GM19468 (cell line): ENCODE results near the gene ERBIN.
A peak's percentile ranks its signal among the peaks of the same experiment; 100 is the strongest.
"Not testable (repeated sequence)": the region's sequence is repeated elsewhere in the genome, so short reads cannot be mapped to it uniquely, and the experiment has no call there.

ENCODE experiments used
- ATAC-seq: cut with Tn5 transposase; IDR thresholded peaks from one replicate; pipeline ENCODE4 v1.9.1; 2021; ENCODE audit warnings: mild to moderate bottlenecking, moderate library complexity, moderate number of reproducible peaks; ENCODE audit not compliant: unreplicated experiment; ENCODE audit errors: extremely low read depth

ERBIN gene

DNA sequence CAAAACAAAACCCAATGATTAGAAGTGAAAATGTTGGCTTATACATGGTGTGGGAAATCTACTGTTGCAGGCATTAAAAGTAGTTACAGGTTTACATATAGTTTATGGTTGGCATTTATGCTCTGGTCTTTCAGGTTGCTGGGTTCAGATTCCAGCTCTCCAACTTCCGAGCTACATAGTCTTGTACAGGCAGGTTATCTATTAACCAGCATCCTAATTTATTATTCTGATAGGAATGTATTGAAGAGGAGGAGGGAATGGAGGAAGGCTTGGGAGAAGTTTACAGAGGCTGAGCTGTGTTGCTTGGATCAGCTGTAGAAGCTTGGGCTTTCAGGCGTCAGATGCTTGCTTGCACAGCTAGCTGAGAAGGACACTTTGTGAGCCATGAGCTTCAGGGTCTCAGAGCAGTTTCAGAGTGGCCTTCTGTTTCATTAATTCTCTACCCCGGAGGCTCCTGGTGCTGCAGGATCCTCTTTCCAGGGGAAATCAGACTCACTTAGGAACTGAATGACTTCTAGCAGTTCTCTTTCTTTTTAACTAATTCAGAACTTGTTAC, 11.7 kb upstream of the ERBIN start:
- no peak for ATAC-seq

DNA sequence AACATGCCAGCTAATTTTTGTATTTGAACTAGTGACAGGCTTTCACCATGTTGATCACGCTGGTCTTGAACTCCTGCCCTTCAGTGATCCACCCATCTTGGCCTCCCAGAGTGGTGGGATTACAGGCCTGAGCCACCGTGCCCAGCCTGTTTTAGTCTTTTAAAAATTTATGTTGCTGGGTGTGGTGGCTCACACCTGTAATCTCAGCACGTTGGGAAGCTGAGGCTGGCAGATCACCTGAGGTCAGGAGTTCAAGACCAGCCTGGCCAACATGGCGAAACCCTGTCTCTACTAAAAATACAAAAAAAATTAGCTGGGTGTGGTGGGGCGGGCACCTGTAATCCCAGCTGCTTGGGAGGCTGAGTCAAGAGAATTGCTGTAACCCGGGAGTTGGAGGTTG, 10.7 kb upstream of the ERBIN start:
- ATAC-seq: not testable (repeated sequence)

DNA sequence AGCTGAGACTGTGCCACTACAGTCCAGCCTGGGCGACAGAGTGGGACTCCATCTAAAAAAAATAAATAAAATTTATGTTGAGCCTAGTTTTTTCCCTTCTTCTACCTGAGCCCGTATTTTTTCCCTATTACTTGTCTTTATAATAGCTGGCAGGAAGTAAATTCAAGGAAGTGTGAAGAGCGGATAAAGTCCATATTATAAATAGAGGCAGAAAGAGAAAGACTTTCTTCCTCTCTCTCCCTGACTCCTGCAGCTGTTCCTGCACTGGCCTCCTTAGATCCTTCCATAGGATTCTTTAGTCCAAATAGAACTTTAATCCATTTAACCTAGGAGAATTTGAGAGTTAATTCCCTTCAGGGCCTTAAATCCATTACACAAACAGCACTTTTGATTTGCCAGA, 10.3 kb upstream of the ERBIN start:
- ATAC-seq: no peak

DNA sequence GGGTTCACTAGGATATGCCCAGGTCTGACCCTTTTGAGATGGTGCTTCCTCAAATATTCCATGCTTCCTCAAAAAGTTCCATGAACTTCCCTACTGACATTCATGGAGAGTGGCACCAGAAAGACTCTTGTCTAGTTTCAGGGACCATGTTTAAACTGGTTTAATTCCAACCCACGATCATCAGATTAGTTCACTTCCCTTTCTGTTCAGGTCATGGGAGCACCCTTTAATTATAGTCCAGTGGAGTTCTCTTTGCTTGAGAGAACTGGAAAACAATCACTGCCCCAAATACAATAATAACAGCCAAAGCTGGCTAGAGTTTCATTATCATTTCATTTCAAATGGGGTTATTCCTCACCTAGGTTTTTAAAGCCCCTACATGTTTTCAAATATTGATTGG, 9.7 kb upstream of the ERBIN start:
- ATAC-seq: no peak

DNA sequence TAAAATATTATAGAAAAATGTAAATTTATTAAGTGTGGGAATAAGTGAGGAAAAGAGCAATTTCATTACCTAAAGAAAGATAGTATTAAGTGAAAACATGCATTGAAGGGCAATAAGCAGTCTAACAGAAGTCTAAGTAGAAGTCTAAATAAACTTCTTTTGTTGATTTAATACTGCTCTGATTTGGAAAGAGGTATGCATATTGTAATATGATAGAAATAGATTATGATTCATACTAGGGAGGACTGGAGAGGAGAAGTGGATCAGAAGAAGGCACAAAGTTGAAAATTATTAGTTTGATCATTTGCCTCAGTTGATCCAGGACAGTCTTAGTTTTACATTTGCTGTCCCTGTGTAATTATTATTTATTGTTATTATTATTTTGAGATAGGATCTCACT, 6.6 kb upstream of the ERBIN start:
- ATAC-seq: no peak

DNA sequence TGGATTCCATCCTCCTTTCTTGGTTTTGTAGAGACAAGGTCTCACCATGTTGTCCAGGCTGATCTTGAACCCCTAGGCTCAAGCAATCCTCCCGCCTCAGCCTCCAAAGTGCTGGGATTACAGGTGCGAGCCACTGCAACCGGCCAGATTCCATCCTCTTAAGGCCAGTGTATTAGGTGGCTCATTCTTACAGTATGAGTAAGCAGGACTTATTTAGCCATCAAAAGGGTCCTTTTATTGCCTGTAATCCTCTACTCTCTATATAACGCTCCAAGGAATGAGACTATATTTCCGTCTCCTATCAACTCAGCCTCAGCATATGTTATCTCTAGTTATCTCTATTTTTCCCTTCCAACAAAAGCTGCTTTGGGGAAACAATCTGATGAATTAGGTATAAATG, 3.0 kb upstream of the ERBIN start:
- ATAC-seq: no peak

DNA sequence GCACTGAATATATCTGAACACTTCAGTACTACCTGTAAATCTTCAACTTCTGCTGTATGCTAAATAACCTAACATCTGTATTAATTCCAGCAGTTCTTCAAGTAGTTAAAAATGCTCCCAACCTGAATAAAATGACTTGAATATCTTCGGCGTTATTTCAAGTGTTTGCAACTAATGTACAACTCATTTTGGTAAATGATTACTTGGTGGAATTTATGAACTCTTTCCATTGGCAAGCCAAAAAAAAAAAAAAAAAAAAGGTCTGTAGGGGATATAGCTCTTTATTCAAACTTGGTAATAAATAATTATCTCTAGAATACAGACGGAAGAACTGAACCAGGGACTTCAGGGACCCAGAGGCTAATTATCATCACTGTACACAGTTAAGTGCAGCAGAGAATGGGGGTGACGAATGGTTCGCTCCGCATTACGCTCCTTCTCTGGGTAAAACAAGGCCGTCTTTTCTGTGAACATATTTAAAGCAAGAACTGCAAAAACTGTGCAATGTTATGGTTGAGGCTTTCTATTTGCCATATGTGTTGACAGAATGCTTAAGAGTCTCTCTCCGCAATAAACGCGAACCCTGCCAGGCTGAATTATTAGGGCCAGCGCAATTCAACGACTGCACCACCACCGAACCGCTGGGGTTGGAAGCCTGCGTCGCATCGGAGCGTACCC, 1.9 kb upstream of the ERBIN start:
- ATAC-seq: peak; percentile 5

DNA sequence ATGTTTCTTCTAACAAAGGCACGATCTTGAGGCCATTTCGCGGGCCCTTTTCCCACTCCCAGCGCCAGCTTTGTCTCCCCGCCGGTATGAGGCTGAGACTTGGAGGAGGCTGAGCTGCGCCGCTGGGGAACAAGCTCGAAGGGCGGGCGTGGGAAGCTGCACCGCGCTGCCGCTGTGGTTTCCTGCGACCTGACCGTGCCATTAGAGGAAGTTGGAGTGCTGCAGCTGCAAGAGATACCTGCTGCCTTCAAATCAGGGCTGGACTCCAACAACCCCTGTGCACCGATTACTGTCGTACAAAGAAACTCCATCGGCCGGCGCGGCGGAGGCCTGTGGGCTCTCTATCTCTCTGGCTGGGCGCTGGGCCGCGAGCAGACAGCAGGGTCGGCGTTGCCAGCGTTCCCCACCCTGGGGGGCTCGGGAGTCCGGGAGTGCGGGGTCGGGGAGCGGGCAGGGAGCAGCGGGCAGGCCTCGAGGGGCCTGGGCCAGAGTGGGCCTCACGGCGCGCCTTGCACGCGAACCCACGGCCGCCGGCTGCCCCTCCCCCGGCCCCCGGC, 1.3 kb upstream of the ERBIN start:
- ATAC-seq: peak; percentile 36

DNA sequence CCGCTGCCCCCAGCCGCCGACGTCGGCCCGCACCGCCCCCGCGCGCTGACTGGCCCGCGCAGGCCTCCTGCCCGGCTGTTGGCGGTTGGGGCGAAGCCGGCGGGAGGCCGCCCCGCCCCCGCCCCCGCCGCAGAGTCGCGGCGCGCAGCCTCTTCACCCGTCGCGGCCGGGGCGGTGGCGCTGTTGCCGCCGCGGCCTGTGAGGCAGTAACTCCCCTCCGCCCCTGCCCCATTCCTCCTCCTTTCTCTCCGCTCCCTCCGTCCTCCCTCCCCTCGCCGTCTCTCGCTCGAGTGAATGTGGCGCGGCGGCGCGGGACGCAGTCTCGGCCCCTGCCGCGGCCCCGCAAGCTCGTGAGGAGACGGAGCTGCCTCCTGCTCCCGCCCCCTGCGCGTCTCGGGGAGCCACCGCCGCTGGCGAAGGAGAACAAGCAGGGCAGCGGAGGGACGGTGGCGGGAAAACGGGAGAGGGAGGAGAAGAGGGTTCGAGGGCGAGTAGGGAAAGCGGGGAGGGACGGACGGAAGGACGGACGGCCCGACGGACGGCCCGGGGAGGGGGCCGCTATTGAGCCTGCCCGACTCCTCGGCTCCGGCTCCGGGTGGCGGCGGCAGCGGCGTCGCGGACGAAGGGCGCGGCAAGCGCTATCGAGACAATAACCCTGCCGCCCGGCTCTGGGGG, 637 bp upstream of the ERBIN start:
- peak; percentile 30 for ATAC-seq

DNA sequence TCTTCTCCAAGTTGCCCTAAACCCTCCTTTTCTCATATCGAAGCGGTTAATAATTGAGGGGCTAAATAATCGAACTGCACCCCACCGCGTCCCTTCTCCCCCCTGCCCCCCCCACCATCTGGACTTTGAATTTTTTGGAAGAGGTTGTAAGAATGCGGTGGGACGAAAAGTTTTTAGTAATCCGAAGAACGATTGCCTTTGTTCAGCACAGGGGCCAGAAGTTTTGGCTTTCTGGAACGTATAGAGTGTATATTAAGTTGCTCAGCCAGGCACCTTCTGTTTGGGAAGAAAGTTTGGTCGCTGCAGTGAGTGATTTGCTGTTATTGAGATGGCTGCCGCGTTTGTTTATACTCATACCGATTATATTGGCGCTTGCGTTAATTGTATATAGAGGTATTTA, 518 bp downstream of the ERBIN start:
- no peak for ATAC-seq

DNA sequence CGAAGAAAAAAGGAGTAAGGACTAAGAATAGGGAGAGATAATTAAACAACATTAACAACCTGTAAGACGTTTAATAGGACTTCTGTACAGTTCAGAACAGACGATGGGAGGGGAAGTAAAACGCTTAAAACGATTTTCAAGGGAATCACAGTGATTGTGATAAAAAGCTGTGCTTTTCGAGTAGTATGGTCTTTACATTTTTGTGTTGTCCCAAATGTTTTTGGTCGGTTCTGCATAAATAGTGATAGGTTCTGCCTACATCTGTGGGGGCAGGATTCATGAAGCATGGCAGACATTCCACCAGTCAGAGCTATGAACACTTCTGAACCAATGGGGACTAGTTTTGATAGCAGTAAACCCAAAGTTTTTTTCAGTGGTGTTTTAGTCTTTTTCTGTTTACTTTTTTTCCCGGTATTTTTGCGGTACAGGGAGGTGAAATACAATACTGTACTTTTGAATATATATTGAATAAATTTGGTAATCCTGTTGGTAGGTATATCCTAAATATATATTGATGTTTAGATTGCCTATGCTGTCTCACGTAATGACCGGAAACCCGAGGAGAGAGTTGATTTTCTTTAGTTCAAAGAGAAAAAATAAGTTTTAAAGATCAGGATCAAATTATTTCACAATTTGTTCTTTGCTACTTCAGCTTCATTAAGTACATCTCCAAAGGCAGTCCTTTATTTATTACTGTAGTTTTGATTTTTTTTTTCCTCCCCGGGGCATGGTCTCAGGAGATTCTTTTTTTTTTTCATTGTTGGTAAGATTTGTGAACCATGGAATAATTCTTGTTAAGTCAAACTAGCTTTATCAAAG, 1.3 kb downstream of the ERBIN start:
- no peak for ATAC-seq

DNA sequence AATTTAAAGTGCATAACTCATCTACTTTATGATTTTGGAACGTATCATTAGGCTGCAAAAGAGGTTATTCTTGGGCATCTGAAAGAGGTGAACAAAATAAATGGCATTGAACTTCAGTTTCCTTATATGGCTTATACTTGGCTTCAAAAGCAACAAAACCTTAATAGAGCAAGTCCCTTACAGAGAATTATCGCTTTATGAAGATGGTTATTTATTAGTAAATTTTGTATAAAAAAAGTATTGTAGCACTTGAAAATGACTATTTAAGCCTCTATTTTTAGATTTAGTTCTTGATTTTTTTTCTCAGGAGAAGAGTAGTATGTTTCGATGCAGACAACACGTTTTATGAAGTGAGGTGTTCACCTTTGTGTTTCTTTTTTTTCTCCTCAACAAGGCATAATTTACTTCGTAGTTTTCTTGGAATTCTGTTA, 2.0 kb downstream of the ERBIN start:
- ATAC-seq: no peak

DNA sequence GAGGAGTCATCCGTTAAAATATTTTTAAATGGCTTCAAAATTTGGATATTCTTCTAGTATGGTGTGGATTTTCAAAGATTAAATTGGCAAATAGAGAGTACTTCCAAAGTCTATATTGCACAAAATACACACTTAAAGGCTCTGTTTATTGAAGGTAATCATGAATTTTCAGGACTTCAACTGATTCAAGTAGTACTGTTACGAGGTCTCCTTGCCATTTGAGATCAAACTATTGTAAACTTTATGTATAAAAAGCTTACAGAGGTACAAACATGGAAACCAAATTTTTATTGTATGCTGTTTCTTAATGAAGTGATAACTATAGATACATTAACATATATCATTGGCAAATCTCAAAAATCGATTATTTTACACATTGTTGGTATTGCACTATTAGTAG, 2.5 kb downstream of the ERBIN start:
- ATAC-seq: no peak

DNA sequence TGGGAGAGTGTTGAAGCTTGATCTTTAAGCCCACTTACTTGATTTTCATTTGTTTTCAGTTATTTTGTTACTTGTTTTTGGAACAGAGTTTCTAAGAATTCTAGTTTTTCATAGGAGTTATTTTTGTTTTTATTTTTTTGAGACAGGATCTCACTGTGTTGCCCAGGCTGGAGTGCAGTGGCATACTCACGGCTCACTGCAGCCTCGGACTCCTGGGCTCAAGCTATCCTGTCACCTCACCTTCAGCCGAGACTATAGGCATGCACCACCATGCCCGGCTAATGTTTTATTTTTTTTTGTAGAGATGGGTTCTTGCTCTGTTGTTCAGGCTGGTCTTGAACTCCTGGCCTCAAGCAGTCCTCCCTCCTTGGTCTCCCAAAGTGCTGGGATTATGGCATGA, 6.3 kb downstream of the ERBIN start:
- ATAC-seq: no peak

DNA sequence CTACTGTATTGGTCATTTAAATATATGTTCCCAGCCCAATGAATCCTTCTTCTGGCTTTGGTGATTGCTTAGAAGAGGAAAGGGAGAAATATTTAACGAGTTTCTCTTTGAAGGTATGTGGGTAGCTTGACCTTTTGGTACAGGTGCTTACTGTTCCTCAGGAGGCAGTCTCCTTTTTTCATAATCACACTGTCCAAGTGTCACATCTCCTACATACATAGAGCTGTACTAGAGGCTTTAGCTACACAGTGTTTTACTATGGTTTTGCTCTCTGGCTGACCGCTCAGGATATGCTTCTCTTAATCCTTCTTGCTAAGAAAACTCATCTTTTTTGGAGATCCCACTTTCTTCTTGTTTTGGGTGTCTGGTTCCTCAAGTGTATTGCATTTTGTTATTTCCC, 6.9 kb downstream of the ERBIN start:
- no peak for ATAC-seq

DNA sequence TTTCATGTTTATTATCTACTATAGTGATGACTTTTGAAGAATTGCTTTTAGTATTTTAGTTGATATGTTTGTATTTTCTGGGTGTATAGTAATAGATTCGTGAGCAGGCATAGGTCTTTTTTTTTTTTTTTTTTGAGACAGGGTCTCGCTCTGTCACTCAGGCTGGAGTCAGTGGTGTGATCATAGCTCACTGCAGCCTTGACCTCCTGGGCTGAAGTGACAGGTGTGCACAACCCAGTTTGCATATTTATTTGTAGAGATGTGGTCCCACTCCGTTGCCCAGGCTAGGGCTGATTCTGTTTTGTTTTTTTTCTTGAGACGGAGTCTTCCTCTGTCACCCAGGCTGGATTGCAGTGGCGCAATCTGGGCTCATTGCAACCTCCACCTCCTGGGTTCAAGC, 11.9 kb downstream of the ERBIN start:
- ATAC-seq: no peak

DNA sequence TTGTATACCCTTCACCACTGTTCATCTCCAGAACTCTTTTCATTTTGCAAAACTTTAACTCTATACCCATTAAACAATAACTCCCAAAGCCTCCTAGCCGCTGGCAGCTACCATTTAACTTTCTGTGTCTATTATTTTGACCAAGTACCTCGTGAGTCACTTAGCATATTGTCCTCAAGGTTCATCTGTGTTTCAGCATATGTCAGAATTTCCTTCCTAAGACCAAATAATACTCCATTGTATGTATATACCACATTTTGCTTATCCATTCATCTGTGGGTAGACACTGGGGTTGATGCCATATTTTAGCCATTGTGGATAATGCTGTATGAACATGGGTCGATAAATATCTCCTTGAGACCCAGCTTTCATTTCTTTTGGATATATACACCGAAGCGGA, 17.4 kb downstream of the ERBIN start:
- ATAC-seq: no peak

DNA sequence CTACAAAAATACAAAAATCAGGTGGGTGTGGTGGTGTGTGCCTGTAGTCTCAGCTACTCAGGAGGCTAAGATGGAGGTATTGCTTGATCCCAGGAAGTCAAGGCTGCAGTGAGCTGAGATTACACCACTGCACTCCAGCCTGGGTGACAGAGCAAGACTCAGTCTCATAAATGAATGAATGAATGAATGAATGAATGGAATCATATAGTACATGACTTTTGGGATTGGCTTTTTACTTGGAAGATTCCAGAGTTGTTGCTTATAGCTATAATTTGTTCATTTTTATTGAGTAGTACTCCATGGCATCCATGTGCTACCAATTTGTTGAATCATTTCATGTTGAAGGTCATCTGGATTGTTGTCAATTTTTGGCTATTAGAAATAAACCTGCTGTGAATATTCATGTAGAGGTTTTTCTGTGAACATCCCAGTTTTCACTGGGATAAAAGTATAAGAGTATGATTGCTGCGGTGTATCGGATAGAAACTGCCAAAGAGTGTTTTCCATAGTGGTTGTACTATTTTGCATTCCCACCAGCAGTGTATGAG, 19.9 kb downstream of the ERBIN start:
- ATAC-seq: no peak

DNA sequence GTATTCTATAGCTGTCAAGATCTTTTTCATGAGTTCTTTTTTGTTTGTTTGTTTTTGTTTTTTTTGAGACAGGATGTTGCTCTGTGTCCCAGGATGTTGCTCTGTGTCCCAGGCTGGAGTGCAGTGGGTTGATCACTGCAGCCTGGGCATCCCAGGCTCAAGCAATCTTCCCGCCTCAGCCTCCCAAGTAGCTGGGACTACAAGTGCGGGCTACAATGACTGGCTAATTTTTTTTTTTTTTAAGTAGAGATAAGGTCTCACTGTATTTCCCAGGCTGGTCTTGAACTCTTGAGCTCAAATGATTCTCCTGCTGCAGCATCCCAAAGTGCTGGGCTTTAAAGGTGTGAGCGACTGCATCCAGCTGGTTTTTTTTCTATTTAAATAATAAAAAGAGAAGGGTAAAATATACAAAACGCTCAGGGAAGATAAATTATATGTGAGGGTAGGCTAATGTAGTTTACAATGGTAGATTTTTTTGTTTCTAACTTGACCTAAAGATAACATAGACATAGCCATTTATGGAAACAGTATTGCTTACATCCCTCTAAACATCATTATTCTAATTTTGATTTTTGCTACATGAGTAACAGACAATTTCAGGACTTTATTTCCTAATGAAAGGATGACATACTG, 21.9 kb downstream of the ERBIN start:
- no peak for ATAC-seq

DNA sequence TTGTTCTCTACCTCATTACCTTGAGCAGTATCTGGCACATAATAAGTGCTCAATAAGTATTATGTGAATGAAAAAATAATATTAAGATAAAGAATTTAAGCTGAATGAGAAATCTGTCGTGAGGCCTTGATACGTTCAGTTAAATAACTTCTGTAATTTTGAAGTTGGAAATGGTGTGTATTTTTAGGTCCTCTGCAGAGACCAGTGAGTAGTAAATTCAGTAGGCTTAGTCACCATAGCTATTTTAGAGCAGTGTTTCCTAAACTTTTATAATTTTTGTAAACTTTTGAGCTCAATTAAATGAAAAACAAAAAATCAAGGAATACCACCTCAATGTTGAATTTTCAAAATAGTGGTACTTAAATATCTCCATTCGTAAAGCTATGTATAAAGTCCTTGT, 25.0 kb downstream of the ERBIN start:
- no peak for ATAC-seq
